Astrocyte of the cerebellum (primary cell): ENCODE results near the gene RASSF8.

Experiments used
- DNase-seq: peaks from one replicate; pipeline ENCODE4 v3.0.0-alpha.2; 2011; ENCODE audit warnings: low read depth
- H3K4me3 ChIP-seq: 2 replicates; pipeline ENCODE4 v1.5.1; 2011; ENCODE audit warnings: mild to moderate bottlenecking, low read depth, low read length, moderate library complexity
- in situ Hi-C: cut with HindIII; loops from 2 replicates; pipeline ENCODE4 v1.10.0; 2017; ENCODE audit warnings: low sequenced_read_pairs
- TF ChIP-seq, protein P1 (sequence below): IDR thresholded peaks from 2 replicates; pipeline ENCODE4 v1.5.1; 2012; ENCODE audit warnings: low read length, low read depth, moderate library complexity, mild to moderate bottlenecking; ENCODE audit errors: missing control alignments

Gene RASSF8

DNA sequence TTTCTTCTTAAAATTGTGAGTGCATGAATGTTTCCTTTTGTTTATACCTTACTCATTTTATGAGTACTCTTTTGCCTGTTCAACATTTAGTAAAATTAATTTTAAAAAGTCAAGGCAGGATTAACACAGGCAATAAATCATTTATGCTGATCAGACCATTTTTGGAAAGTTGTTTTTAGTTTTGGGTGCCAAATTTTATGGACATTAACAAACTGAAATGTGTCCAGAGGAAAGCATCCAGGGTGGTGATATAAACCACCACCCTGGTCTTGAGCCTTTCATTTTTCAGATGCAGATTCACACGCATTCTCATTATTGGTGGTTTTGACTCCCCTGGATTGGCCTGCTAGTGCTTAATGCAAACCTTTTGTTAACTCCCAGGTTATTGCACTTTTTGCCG, 26.3 kb downstream of the RASSF8 start:
- no peak for DNase-seq
- TF ChIP-seq, protein P1, sequence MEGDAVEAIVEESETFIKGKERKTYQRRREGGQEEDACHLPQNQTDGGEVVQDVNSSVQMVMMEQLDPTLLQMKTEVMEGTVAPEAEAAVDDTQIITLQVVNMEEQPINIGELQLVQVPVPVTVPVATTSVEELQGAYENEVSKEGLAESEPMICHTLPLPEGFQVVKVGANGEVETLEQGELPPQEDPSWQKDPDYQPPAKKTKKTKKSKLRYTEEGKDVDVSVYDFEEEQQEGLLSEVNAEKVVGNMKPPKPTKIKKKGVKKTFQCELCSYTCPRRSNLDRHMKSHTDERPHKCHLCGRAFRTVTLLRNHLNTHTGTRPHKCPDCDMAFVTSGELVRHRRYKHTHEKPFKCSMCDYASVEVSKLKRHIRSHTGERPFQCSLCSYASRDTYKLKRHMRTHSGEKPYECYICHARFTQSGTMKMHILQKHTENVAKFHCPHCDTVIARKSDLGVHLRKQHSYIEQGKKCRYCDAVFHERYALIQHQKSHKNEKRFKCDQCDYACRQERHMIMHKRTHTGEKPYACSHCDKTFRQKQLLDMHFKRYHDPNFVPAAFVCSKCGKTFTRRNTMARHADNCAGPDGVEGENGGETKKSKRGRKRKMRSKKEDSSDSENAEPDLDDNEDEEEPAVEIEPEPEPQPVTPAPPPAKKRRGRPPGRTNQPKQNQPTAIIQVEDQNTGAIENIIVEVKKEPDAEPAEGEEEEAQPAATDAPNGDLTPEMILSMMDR: no peak
- H3K4me3 ChIP-seq: no peak overlapping the region
- in situ Hi-C loops: no loop called here

DNA sequence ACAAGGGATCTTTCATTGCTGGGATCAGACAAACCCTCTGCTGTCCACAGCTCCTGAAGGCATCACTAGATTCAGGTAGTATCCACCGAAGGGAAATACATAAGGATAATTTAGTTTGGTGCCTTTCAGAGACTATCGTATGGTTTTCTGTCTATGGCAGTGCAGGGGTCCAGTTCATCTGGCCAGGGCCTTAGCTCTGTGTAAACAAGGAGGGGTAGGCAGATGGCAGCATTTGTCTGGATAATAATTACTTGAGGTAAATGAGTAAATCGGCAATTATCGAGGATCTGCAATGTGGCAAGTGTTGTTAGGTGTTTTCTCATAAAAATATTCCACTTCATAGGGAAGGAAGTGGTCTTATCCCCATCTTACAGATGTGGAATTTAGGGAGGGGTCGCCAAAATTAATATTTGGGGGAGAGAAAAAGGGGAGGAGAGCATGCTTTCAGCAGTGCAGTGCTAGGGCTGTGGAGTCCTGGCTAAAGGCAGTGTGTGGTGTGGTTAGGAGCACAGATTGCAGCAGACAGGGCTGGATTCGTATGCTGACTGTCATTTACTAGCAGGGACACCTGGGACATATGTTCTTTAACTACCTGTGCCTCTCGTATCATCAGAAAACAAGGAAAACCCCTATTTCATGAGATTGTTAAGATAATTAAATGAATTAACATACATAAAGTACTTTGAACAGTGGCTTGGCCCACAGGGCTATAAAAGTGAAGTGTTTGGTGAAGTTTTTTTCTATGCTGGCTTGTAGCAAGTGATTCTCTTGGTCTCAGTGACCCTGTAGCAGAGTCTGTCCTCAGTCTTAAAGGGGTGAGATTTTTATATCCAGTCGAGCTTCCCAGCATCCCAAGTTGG, 27.1 kb downstream of the RASSF8 start:
- H3K4me3 ChIP-seq: no peak overlapping the region
- TF ChIP-seq, protein P1: no peak
- no peak for DNase-seq
- in situ Hi-C loops: no loop called here

DNA sequence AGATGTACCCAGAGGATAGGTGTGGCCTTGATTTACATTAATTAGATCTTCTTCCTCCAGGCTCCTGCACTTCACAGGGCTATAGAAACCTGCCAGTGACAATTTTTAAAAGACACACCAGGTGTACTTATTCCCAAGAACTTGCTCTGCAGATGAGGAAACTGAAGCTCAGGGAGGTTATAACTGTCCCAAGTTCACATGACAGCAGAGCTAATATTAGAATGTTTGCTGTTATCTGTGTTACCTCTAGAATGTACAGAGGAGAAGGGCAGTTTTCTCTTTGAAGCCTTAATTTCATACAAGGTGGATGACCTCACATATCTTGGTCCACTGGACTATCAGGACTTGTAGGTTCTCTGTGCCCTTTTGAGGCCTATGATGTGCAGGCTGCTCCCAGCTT, 27.7 kb downstream of the RASSF8 start:
- H3K4me3 ChIP-seq: no peak overlapping the region
- no peak for DNase-seq
- TF ChIP-seq, protein P1: no peak
- in situ Hi-C loops: no loop called here

DNA sequence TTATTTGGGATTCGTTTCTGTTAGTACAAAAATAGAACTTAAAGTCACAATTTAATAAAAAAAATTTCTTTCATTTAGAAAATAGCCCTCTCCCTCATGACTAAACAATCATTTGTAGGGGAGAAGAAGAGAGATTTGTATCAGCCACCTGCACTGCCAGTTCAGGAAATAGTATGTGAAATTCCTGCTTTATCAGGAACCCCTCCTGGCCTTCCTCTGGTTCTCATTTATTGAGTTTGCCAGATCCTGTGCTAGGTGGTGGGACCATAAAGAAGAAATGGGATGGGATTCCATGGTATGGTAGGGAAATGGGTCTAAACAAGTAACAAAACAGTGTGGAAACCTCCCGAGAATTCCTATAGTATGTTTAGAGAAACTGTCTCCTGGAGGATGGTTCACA, 30.0 kb downstream of the RASSF8 start:
- no peak overlapping the region for H3K4me3 ChIP-seq
- TF ChIP-seq, protein P1: no peak
- in situ Hi-C loops: no loop called here
- no peak for DNase-seq

DNA sequence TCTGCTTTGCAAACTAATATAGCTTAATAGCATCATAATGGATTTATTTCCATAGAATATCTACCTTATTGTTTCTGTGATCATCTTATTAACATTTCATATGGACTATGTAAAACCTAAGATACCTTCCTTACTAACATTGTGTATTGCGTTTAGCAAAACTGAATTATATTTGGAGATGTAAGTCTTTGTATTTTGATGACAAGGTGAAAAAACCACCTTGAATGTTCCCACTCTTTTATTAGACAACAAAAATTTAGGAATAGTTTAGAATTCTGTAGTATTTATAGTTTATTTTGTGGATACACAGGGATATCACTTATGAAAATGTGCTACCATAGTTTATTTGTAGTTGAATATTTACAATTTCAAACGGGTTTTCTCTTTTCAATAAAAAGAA, 32.0 kb downstream of the RASSF8 start:
- no peak for DNase-seq
- in situ Hi-C loops: no loop called here
- no peak overlapping the region for H3K4me3 ChIP-seq
- TF ChIP-seq, protein P1: no peak

DNA sequence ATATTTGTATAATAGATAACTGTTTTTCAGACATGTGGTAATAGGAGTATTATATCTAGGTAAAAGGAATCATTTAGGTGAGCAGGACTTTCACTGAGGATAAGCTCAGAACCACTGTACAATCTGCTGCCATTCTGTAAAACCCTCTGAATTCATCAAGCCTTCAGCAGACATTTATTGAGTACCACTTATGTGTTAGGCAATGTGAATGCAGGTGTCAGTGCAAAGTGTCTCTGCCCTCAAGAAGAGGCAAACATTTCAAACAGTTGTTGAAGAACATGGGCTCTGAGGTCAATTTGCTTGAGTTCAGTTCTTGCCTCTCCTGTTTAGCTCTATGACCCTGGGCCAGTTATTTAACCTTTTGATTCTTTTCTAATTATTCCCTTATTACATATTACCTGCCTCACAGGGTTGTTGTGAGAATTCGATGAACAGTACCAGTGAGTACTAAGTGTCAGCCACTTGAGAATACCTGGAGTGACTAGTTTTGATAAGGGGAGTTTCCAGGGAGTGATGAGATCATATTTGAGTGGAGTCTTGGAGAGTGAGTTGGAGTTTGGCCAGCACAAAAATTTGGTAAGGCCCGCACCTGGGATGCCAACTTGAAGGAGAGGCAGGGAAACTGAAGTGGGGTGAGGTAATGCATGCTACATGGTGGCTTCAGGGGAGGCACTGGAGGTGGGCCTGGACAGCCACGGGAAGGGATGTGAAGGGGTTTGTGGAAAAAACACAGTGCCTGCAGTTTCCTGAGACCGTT, 33.7 kb downstream of the RASSF8 start:
- in situ Hi-C loops: no loop called here
- TF ChIP-seq, protein P1: no peak
- H3K4me3 ChIP-seq: no peak overlapping the region
- DNase-seq: no peak
